HS-27A (cell line): Measurements from ENCODE around the gene CALY.

ENCODE experiments used
- DNase-seq: peaks from one replicate; pipeline ENCODE4 v3.0.0-alpha.2; 2012; ENCODE audit warnings: low read depth, missing footprints

CALY gene

GRCh38 chr10:133351408-133352318 lies 15.0 kb upstream of the CALY start:
- no peak for DNase-seq

GRCh38 chr10:133350950-133351329 lies 14.2 kb upstream of the CALY start:
- DNase-seq: no peak

- DNase-seq: no peak
These were observed 13.7 kb upstream of the CALY start for GRCh38 chr10:133350283-133350949.

- DNase-seq: no peak
These were observed 12.9 kb upstream of the CALY start for GRCh38 chr10:133349577-133350011.

- no peak for DNase-seq
These were observed 12.5 kb upstream of the CALY start for GRCh38 chr10:133349160-133349568.

GRCh38 chr10:133347710-133348517 lies 11.2 kb upstream of the CALY start:
- no peak for DNase-seq

GRCh38 chr10:133346413-133346812 lies 9.7 kb upstream of the CALY start:
- no peak for DNase-seq

DNA sequence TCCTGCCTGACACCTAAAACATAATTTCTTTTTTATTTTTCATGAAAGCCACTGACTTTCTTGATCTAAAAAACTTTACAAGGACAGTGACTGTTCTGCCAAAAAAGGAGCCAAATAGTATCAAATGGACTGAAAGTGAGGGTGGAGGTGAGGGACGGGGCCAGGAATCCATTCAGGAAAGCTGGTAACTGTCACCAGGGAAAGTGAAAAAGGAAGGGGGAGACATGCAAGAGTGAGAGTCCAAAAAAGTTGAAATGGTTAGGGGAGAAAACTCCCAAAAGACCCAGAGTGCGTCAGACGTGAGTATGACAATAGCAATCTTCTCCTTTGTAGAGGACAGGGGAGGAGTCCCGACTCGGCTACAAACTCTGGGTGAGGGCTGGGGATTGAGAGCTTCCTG lies 7.5 kb upstream of the CALY start:
- no peak for DNase-seq

DNA sequence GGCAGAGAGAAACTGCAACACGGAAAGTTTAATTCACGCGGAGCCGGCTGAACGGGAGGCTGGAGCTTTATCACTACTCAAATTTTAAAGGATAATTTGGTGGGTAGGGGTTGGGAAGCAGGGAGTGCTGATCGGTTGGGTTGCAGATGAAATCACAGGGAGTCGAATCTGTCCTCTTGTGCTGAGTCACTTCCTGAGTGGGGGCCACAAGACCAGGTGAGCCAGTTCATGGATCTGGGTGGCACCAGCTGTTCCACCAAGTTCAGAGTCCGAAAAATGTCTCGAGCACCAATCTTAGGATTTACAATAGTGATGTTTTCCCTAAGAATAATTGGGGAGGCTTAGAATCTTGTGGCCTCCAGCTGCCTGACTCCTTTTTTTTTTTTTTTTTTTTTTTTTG lies 6.9 kb upstream of the CALY start:
- DNase-seq: no peak

- DNase-seq: no peak
These were observed 6.2 kb upstream of the CALY start for GRCh38 chr10:133342942-133343341.

DNA sequence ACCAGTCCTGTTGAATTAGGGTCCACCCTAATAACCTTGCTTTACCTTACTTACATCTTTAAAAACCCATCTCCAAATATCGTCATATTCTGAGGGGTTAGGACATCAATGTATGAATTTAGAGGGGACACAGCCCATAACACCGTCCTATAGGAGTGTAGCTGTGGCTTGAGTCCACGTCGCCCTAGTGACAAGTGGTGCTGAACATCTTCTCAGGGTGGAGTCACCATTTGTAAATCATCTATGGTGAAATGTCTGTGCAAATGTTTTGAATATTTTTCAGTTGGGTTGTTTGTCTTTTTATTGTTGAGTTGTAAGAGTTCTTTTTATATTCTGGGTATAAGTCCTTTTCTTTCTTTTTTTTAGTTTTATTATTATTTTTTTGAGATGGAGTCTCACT lies 5.3 kb upstream of the CALY start:
- DNase-seq: no peak

- no peak for DNase-seq
These were observed 3.1 kb upstream of the CALY start for GRCh38 chr10:133339708-133340380.

GRCh38 chr10:133338080-133339071 lies 1.7 kb upstream of the CALY start:
- DNase-seq: no peak

GRCh38 chr10:133337370-133337725 lies 652 bp upstream of the CALY start:
- DNase-seq: no peak

DNA sequence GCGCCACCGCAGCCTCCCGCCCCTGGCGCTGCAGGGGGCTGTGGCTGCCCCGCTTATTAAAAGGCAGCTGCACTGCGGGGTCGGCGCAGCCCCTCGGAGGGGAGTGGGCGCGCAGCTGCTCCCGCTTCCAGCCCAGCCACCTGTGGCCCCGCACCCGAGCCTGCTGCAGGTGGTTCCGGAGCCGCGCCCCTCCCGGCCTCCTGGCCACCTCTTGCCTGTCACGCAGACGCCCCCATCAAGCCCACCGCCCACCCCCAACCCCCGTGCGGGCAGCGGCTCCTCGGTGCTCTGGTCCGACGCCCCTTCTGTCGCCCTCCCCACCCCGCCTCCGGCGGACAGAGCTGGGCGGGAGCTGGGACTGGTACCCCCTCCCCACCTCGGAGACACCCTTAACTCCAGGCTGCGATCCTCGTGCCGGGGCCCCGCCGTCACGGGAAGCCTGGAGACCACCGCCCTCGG lies 549 bp downstream of the CALY start:
- DNase-seq: no peak

GRCh38 chr10:133335246-133336117 lies 1.2 kb downstream of the CALY start:
- no peak for DNase-seq

DNA sequence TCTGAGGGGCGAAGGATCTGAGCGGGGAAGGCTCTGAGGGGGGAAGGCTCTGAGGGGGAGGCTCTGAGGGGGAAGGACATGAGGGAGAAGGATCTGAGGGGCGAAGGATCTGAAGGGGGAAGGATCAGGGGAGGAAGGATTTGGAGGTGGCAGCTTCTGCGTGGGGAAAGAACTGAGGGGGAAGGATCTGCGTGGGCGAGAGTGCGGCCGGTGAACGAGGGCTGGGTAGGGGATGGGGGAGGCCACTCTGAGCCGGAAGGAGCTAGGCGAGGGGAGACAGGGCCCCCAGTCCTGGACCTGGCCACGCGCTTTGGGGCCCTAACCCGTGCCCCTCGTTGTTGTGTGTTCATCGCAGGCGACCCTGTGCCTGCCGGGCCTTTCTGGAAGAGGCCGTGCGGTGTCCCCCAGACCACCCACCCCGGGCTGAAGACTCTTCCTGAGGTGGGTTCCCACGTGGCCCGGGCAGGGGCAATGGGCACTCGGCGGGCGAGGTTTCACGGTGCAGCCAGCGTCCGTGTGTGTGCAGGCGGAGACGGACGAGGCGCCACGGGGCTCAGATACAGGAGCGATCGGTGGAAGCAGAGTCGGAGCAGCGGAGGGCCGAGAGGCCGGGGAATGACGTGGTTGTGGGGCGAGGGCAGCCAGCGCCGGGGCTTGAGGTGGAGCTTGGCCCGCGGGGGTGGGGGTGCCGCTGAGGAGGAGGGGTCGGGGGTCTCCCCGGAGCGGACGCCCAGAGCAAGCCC lies 2.0 kb downstream of the CALY start:
- no peak for DNase-seq

DNA sequence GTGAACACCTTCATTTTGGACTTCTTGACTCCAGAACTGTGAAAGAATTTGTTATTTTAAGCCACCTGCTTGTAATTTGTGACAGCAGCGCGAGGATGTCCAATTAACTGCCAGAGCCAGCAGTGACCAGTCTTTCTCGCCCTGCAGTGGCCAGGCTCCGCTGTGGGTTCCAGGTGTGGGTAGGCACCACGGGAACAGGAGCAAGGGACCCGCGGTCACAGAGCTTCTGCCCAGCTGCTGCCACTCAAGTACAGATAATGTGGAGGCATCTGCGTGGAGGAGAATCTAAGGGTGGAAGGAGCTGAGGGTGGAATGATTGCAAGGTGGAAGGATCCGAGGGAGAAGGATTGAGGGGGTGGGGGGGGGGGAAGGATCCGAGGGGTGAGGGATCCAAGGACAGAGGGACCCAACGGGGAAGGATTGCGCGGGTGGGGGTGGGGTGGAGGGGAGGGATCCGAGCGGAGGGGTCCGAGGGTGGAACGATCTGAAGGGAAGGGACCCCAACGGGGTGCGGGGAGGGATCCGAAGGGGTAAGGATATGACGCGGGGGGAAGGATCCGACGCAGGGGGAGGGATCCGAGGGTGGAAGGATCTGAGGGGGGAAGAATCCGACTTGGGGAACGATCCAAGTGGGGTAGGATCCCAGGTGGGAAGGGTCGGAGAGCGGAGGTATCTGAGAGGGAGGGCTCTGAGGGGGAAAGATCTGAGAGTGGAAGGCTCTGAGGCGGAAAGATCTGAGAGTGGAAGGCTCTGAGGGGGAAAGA lies 3.6 kb downstream of the CALY start:
- no peak for DNase-seq
